ENCODE results near the gene MT1G. TPM values are rescaled to one million over a fixed set of nuclear protein-coding genes. Genes with fewer than 3 reads are reported as not detected.
"Not testable (repeated sequence)": the region's sequence is repeated elsewhere in the genome, so short reads cannot be mapped to it uniquely, and the experiment has no call there.

MT1G gene
- total RNA-seq (2022): not detected in 2 replicates
- Bru-seq, nascent RNA: not detected
- BruChase-seq, experiment 1, labeled RNA remaining after a 6-hour chase: not detected
- BruChase-seq, experiment 2, labeled RNA remaining after a 2-hour chase: not detected
- long read RNA-seq, partial matches to known transcripts: 0 of 1 reads
- long read RNA-seq, other reads (novel, unspliced or antisense): 0 of 1 reads

- BruUV-seq (replicated peaks): no TSS peak
- CTCF ChIA-PET: interaction anchor here (0.8 kb wide), 1 partner anchor 8 kb away, joined by 3 read pairs; no protein-coding TSS in a partner anchor
- Mint-ChIP-seq H3K36me3 (ENCODE audit: insufficient read depth, unreplicated experiment) (no peaks in the 10 kb centered on the region), H3K4me3 (ENCODE audit: low read depth, unreplicated experiment) (peak within 1 kb of the TSS; percentile 19), H3K27me3 (ENCODE audit: unreplicated experiment) (peaks cover 100% of the 10 kb centered on the region), H3K9me3 (ENCODE audit: low read depth, unreplicated experiment) (no peaks in the 10 kb centered on the region), H3K27ac (ENCODE audit: unreplicated experiment) (no peak within 1 kb of the TSS), H3K4me1 (ENCODE audit: low read depth, unreplicated experiment) (no peaks in the 10 kb centered on the region)
- no peak for TF ChIP-seq CTCF (IDR thresholded peaks at IDR 0.05; ENCODE audit: unreplicated experiment)
- DNase-seq: no peak
- intact Hi-C loops (cut with micrococcal nuclease; ENCODE audit: unreplicated experiment): no loop called here
These were observed at the start of gene MT1G for GRCh38 chr16:56667581-56668571. Gene MT1G (minus strand): TSS chr16:56668065. CDS start chr16:56667993, 72 bp downstream.

GRCh38 chr16:56717532-56717931 lies 49.7 kb upstream of the MT1G start:
- CTCF ChIA-PET; H3K27ac Mint-ChIP-seq (ENCODE audit: unreplicated experiment); BruUV-seq (replicated peaks); intact Hi-C loops (cut with micrococcal nuclease; ENCODE audit: unreplicated experiment); H3K9me3 Mint-ChIP-seq (ENCODE audit: low read depth, unreplicated experiment); DNase-seq; H3K4me3 Mint-ChIP-seq (ENCODE audit: low read depth, unreplicated experiment); H3K36me3 Mint-ChIP-seq (ENCODE audit: insufficient read depth, unreplicated experiment); H3K4me1 Mint-ChIP-seq (ENCODE audit: low read depth, unreplicated experiment): not testable (repeated sequence)
- peaks cover 21% of the 10 kb centered on the region for H3K27me3 Mint-ChIP-seq (ENCODE audit: unreplicated experiment)

- CTCF ChIA-PET: no interaction called here
- Mint-ChIP-seq H3K4me1 (ENCODE audit: low read depth, unreplicated experiment) (no peaks in the 10 kb centered on the region), H3K27ac (ENCODE audit: unreplicated experiment) (no peak overlapping the region), H3K36me3 (ENCODE audit: insufficient read depth, unreplicated experiment) (no peaks in the 10 kb centered on the region), H3K9me3 (ENCODE audit: low read depth, unreplicated experiment) (no peaks in the 10 kb centered on the region), H3K4me3 (ENCODE audit: low read depth, unreplicated experiment) (no peak overlapping the region), H3K27me3 (ENCODE audit: unreplicated experiment) (peaks cover 19% of the 10 kb centered on the region)
- intact Hi-C loops (cut with micrococcal nuclease; ENCODE audit: unreplicated experiment): no loop called here
- no TSS peak for BruUV-seq (replicated peaks)
- no peak for DNase-seq
- TF ChIP-seq CTCF (IDR thresholded peaks at IDR 0.05; ENCODE audit: unreplicated experiment): no peak
These were observed 48.9 kb upstream of the MT1G start for GRCh38 chr16:56716761-56717160.

- no peak overlapping the region for H3K27ac Mint-ChIP-seq (ENCODE audit: unreplicated experiment)
- H3K36me3 Mint-ChIP-seq (ENCODE audit: insufficient read depth, unreplicated experiment): no peaks in the 10 kb centered on the region
- BruUV-seq (replicated peaks): no TSS peak
- no peaks in the 10 kb centered on the region for H3K4me1 Mint-ChIP-seq (ENCODE audit: low read depth, unreplicated experiment)
- intact Hi-C loops (cut with micrococcal nuclease; ENCODE audit: unreplicated experiment): no loop called here
- no peak for DNase-seq
- H3K4me3 Mint-ChIP-seq (ENCODE audit: low read depth, unreplicated experiment): no peak overlapping the region
- CTCF ChIA-PET: interaction anchor here (1.0 kb wide), 1 partner anchor 10 kb away, joined by 4 read pairs; no protein-coding TSS in a partner anchor
- H3K27me3 Mint-ChIP-seq (ENCODE audit: unreplicated experiment): peaks cover 32% of the 10 kb centered on the region
- TF ChIP-seq CTCF (IDR thresholded peaks at IDR 0.05; ENCODE audit: unreplicated experiment): no peak
- H3K9me3 Mint-ChIP-seq (ENCODE audit: low read depth, unreplicated experiment): no peaks in the 10 kb centered on the region
These were observed 47.3 kb upstream of the MT1G start for GRCh38 chr16:56715126-56715525.
